HL-60 (cell line): ENCODE data around the gene HPCAL1.

Source experiments
- POLR2AphosphoS5 ChIP-seq: IDR thresholded peaks from 2 replicates; pipeline ENCODE4 v1.6.1; 2012; ENCODE audit warnings: low read depth
- REST ChIP-seq: IDR thresholded peaks from 2 replicates; pipeline ENCODE4 v1.6.1; 2012; ENCODE audit warnings: low read depth; ENCODE audit not compliant: insufficient replicate concordance
- SPI1 ChIP-seq: IDR thresholded peaks from 2 replicates; pipeline ENCODE4 v1.6.1; 2012; ENCODE audit warnings: low read depth, mild to moderate bottlenecking, borderline replicate concordance
- TF ChIP-seq, protein P1 (sequence below): IDR thresholded peaks from one replicate; pipeline ENCODE4 v1.5.1; 2011; ENCODE audit warnings: low read length, control low read depth, inconsistent platforms; ENCODE audit not compliant: insufficient read depth

DNA sequence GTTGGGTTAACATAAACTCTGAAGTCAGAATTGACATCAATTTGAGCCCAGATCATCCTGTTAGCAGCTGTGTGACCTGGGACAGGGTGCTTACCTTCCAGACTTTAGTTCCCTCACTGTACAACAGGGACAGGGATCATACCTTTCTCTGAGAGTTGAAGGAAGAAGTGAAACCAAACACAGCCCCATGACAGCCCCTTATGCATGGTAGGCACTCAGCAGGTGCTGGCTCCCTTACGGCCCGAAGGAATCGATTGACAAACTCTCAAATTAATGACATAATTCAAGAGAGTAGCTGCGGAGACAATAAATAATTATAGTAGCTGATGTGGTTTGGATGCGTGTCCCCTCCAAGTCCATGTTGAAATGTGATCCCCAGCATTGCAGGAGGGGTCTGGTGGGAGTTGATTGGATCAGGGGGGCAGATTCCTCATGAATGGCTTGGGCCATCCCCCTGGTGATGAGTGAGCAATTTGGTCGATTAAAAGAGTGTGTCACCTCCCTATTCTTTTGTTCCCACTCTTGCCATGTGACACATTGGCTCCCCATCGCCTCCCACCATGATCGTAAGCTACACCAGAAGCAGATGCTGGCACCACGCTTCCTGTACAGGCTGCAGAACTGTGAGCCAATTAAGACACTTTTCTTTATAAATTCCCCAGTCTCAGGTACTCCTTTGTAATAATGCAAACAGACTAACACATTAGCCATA lies 73.0 kb downstream of the HPCAL1 start:
- TF ChIP-seq, protein P1, sequence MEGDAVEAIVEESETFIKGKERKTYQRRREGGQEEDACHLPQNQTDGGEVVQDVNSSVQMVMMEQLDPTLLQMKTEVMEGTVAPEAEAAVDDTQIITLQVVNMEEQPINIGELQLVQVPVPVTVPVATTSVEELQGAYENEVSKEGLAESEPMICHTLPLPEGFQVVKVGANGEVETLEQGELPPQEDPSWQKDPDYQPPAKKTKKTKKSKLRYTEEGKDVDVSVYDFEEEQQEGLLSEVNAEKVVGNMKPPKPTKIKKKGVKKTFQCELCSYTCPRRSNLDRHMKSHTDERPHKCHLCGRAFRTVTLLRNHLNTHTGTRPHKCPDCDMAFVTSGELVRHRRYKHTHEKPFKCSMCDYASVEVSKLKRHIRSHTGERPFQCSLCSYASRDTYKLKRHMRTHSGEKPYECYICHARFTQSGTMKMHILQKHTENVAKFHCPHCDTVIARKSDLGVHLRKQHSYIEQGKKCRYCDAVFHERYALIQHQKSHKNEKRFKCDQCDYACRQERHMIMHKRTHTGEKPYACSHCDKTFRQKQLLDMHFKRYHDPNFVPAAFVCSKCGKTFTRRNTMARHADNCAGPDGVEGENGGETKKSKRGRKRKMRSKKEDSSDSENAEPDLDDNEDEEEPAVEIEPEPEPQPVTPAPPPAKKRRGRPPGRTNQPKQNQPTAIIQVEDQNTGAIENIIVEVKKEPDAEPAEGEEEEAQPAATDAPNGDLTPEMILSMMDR, result no peak
- TF ChIP-seq REST, result no peak
- TF ChIP-seq SPI1, result no peak
- no peak for TF ChIP-seq POLR2AphosphoS5
